Liver (tissue), 9 donors: Measurements from ENCODE around the gene HAUS7. TPM values are rescaled to one million over a fixed set of nuclear protein-coding genes. Genes with fewer than 3 reads are reported as not detected.

Experiments
- DNase-seq: peaks from one replicate; pipeline ENCODE4 v3.0.0-alpha.2; 2017; ENCODE audit warnings: low spot score
- H3K27ac ChIP-seq, 2 donors: one replicate each; pipeline ENCODE4 v1.7.0; 2013; ENCODE audit warnings: inconsistent platforms in 2 of 2, low read length in 2 of 2, control low read depth in 1 of 2, low read depth in 1 of 2, mild to moderate bottlenecking in 1 of 2
- H3K27me3 ChIP-seq, 4 donors: one replicate each; pipeline versions ENCODE4 v1.6.1 to v1.7.0; 2013; ENCODE audit warnings: low read length in 3 of 4, inconsistent platforms in 1 of 4, mild to moderate bottlenecking in 1 of 4, moderate library complexity in 1 of 4; ENCODE audit not compliant: control insufficient read depth in 4 of 4, insufficient read depth in 4 of 4
- H3K36me3 ChIP-seq, 4 donors: one replicate each; pipeline versions ENCODE4 v1.6.1 to v1.7.0; 2013; ENCODE audit warnings: low read length in 3 of 4, mild to moderate bottlenecking in 3 of 4, low read depth in 1 of 4, moderate library complexity in 1 of 4; ENCODE audit not compliant: control insufficient read depth in 4 of 4, insufficient read depth in 3 of 4
- H3K4me1 ChIP-seq, 4 donors: one replicate each; pipeline versions ENCODE4 v1.6.1 to v1.7.0; 2013; ENCODE audit warnings: low read length in 3 of 4, mild to moderate bottlenecking in 3 of 4, moderate library complexity in 1 of 4; ENCODE audit not compliant: control insufficient read depth in 4 of 4, insufficient read depth in 4 of 4
- H3K4me3 ChIP-seq, 3 donors: one replicate each; pipeline versions ENCODE4 v1.6.1 to v1.7.0; 2013; ENCODE audit warnings: low read length in 3 of 3, control low read depth in 1 of 3, low read depth in 1 of 3, mild to moderate bottlenecking in 1 of 3
- H3K9ac ChIP-seq, 2 donors: one replicate each; pipeline ENCODE4 v1.7.0; 2013; ENCODE audit warnings: low read length in 2 of 2, mild to moderate bottlenecking in 2 of 2, moderate library complexity in 2 of 2, control low read depth in 1 of 2, low read depth in 1 of 2
- H3K9me3 ChIP-seq, 4 donors: one replicate each; pipeline versions ENCODE4 v1.6.1 to v1.7.0; 2013; ENCODE audit warnings: low read length in 3 of 4; ENCODE audit not compliant: control insufficient read depth in 4 of 4
- EGR1 ChIP-seq, 2 donors: IDR thresholded peaks; 2 replicates each; pipeline ENCODE4 v1.6.1; 2016 to 2018; ENCODE audit warnings: antibody characterized with exemption in 2 of 2, low read depth in 2 of 2
- FOXA1 ChIP-seq: IDR thresholded peaks from 2 replicates; pipeline ENCODE4 v1.6.1; 2016; ENCODE audit warnings: antibody characterized with exemption
- GABPA ChIP-seq, 2 donors: IDR thresholded peaks in 1 of 2; conservative IDR thresholded peaks in 1 of 2; 2 replicates each; pipeline ENCODE4 v1.6.1; 2016; ENCODE audit warnings: antibody characterized with exemption in 2 of 2, mild to moderate bottlenecking in 1 of 2, moderate library complexity in 1 of 2
- HNF4A ChIP-seq, 2 donors: conservative IDR thresholded peaks; 2 replicates each; pipeline ENCODE4 v1.6.1; 2016; ENCODE audit warnings: antibody characterized with exemption in 2 of 2, mild to moderate bottlenecking in 2 of 2
- HNF4G ChIP-seq: IDR thresholded peaks from 2 replicates; pipeline ENCODE4 v1.6.1; 2016; ENCODE audit warnings: antibody characterized with exemption
- JUND ChIP-seq, 2 donors: IDR thresholded peaks; 2 replicates each; pipeline ENCODE4 v1.6.1; 2016; ENCODE audit warnings: antibody characterized with exemption in 2 of 2
- NR2F2 ChIP-seq: IDR thresholded peaks from 2 replicates; pipeline ENCODE4 v1.6.1; 2016; ENCODE audit warnings: antibody characterized with exemption
- RAD21 ChIP-seq, 2 donors: IDR thresholded peaks; 2 replicates each; pipeline ENCODE4 v1.6.1; 2016; ENCODE audit warnings: antibody characterized with exemption in 2 of 2, mild to moderate bottlenecking in 2 of 2
- RXRA ChIP-seq, 2 donors: IDR thresholded peaks; 2 replicates each; pipeline ENCODE4 v1.6.1; 2017 to 2018; ENCODE audit warnings: antibody characterized with exemption in 2 of 2, mild to moderate bottlenecking in 1 of 2
- SP1 ChIP-seq: IDR thresholded peaks from 2 replicates; pipeline ENCODE4 v1.6.1; 2018; ENCODE audit warnings: antibody characterized with exemption, mild to moderate bottlenecking
- TAF1 ChIP-seq: conservative IDR thresholded peaks from 2 replicates; pipeline ENCODE4 v1.6.1; 2016; ENCODE audit warnings: antibody characterized with exemption, mild to moderate bottlenecking
- YY1 ChIP-seq: IDR thresholded peaks from 2 replicates; pipeline ENCODE4 v1.6.1; 2016; ENCODE audit warnings: antibody characterized with exemption, mild to moderate bottlenecking
- WGBS: extraction: QIAGEN DNeasy Blood & Tissue Kit; methylation state at CpG from one replicate; pipeline ENCODE4 v1.1.7; 2013; 5-methylcytosine and 5-hydroxymethylcytosine counted together
- polyA plus RNA-seq, 2 donors: library from polyadenylated mRNA; stranded (reverse) in 1 of 2; unstranded in 1 of 2; fragments of 200-250 nt in 1 of 2; fragments of >200 nt in 1 of 2; fragmentation: Nextera tagmentation in 1 of 2; extraction: Ambion mirVana in 1 of 2; gene quantifications; one replicate each; pipeline versions ENCODE4 v1.2.1 to v1.2.3, GENCODE V29; 2013 to 2015
- total RNA-seq, 2 donors: library from RNA; depleted of rRNA; stranded (reverse); fragments of >200 nt; gene quantifications; one replicate each; pipeline ENCODE4 v1.2.3, GENCODE V29; 2014
- TF ChIP-seq, protein P1 (sequence below): IDR thresholded peaks from 2 replicates; pipeline ENCODE4 v1.6.1; 2016; ENCODE audit warnings: antibody characterized with exemption
- TF ChIP-seq, protein P2 (sequence below): IDR thresholded peaks from 2 replicates; pipeline ENCODE4 v1.6.1; 2016; ENCODE audit warnings: antibody characterized with exemption
- TF ChIP-seq, protein P3 (sequence below): IDR thresholded peaks from 2 replicates; pipeline ENCODE4 v1.6.1; 2016; ENCODE audit warnings: antibody characterized with exemption
- donor health status: healthy.
- donor health status: healthy.
- donor health status: healthy.
- donor health status: healthy.
- donor health status: healthy.

The HAUS7 gene
- total and polyA plus RNA-seq, 4 donors, result 7.0 to 8.9 (median 7.8) TPM

DNA sequence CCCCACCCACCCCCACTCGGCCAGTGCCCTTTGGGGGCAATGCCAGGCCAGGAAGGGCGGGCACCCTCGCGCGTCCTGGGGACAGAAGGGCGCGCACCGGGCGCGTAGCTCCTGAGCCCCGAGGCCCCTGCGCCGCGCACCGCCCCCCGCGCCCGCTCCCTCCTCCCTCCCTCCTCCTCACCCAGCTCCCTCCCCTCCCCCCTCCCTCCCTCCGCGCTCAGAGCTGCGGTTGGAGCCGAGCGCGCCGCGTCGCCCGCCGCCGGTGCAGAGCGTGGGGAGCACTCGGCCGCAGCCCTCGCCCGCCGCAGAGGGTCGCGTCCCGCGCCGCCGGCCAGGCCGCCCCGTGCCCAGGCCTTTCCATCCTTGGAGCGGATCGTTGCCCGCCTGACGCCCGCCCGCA, 47.0 kb upstream of the HAUS7 start, which contains the start of gene ATP2B3:
Gene ATP2B3, plus strand, starts transcription at position 220 of the 400 bp plus-strand sequence. CDS start 18,606 bp downstream, outside the sequence.
- DNase-seq, result no peak

DNA sequence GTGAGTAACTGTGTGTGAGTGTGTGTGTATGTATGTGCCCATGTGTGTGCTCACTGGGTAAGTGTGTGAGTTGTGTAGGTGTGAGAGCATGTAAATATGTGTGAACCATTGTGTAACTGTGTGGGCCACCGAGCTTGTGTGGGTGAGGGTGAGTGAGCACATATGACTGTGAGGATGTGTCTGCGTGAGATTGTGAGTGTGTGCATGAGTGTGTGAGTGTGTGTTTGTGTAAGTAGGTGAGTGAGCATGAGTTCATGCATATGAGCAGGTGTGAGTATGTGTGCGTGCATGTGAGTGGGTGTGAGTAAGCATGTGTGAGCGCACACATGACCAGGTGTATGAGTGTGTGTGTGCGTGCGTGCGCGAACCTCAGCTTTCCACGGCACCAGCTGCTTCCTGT, 45.7 kb upstream of the HAUS7 start:
- 75% methylated on average over 9 of the region's 9 CpGs for WGBS
- no peak for DNase-seq
- H3K27ac ChIP-seq, result no peak overlapping the region
- H3K27me3 ChIP-seq, result peaks cover 0 to 10% (median 0%) of the 10 kb centered on the region in 4 donors
- no peaks in the 10 kb centered on the region for H3K36me3 ChIP-seq
- peaks cover 0 to 5% (median 0%) of the 10 kb centered on the region in 4 donors for H3K4me1 ChIP-seq
- H3K9ac ChIP-seq, result no peak overlapping the region
- no peak overlapping the region for H3K4me3 ChIP-seq
- H3K9me3 ChIP-seq, result no peaks in the 10 kb centered on the region
- TF ChIP-seq JUND (IDR thresholded peaks at IDR 0.05) (no peak), RXRA (IDR thresholded peaks at IDR 0.05) (no peak)
- TF ChIP-seq, protein P1, sequence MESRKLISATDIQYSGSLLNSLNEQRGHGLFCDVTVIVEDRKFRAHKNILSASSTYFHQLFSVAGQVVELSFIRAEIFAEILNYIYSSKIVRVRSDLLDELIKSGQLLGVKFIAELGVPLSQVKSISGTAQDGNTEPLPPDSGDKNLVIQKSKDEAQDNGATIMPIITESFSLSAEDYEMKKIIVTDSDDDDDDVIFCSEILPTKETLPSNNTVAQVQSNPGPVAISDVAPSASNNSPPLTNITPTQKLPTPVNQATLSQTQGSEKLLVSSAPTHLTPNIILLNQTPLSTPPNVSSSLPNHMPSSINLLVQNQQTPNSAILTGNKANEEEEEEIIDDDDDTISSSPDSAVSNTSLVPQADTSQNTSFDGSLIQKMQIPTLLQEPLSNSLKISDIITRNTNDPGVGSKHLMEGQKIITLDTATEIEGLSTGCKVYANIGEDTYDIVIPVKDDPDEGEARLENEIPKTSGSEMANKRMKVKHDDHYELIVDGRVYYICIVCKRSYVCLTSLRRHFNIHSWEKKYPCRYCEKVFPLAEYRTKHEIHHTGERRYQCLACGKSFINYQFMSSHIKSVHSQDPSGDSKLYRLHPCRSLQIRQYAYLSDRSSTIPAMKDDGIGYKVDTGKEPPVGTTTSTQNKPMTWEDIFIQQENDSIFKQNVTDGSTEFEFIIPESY, result no peak

More for the DNA sequence above, 47.0 kb upstream of the HAUS7 start, which contains the start of gene ATP2B3:
- Histone ChIP-seq H3K36me3 (no peaks in the 10 kb centered on the region), H3K9ac (no peak within 1 kb of the TSS), H3K4me3 (no peak within 1 kb of the TSS), H3K27me3 (peaks cover 0 to 10% (median 0%) of the 10 kb centered on the region in 4 donors), H3K4me1 (peaks cover 0 to 5% (median 0%) of the 10 kb centered on the region in 4 donors), H3K9me3 (no peaks in the 10 kb centered on the region), H3K27ac (no peak within 1 kb of the TSS)
- TF ChIP-seq NR2F2 (no peak), GABPA (IDR thresholded peaks at IDR 0.05 in 1 of 2, conservative IDR thresholded peaks at IDR 0.05 in 1 of 2) (no peak), RAD21 (IDR thresholded peaks at IDR 0.05) (no peak), HNF4A (conservative IDR thresholded peaks at IDR 0.05) (no peak), YY1 (no peak), RXRA (IDR thresholded peaks at IDR 0.05) (no peak), SP1 (no peak), TAF1 (no peak), EGR1 (IDR thresholded peaks at IDR 0.05; ENCODE audit: low read depth in 2 of 2) (no peak), FOXA1 (no peak), HNF4G (no peak), JUND (IDR thresholded peaks at IDR 0.05) (no peak)
- TF ChIP-seq, protein P1, result no peak
- TF ChIP-seq, protein P2, sequence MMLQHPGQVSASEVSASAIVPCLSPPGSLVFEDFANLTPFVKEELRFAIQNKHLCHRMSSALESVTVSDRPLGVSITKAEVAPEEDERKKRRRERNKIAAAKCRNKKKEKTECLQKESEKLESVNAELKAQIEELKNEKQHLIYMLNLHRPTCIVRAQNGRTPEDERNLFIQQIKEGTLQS, result no peak
- TF ChIP-seq, protein P3, sequence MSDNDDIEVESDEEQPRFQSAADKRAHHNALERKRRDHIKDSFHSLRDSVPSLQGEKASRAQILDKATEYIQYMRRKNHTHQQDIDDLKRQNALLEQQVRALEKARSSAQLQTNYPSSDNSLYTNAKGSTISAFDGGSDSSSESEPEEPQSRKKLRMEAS, result no peak
- WGBS, result 2% methylated on average over 49 of the region's 50 CpGs
